ENCODE data around the gene CLASP1.

DNA sequence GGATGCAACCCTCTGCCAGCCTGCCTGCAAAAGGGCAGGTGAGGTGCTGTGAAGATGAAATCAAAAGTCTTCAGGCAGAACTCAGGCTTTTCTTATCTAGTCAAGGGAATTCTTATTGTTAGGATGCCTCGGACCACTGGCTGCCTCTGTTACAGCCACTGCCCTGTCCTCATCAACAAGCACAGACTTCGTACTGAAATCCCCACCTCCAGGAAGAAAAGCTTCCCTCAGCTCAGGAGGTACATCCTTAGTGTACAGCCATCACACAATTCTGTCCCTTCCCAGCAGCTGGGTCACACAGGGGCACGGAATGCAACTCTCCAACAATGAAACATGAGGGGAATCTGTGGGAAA lies 128.6 kb downstream of the CLASP1 start:
- TF ChIP-seq, protein P1, sequence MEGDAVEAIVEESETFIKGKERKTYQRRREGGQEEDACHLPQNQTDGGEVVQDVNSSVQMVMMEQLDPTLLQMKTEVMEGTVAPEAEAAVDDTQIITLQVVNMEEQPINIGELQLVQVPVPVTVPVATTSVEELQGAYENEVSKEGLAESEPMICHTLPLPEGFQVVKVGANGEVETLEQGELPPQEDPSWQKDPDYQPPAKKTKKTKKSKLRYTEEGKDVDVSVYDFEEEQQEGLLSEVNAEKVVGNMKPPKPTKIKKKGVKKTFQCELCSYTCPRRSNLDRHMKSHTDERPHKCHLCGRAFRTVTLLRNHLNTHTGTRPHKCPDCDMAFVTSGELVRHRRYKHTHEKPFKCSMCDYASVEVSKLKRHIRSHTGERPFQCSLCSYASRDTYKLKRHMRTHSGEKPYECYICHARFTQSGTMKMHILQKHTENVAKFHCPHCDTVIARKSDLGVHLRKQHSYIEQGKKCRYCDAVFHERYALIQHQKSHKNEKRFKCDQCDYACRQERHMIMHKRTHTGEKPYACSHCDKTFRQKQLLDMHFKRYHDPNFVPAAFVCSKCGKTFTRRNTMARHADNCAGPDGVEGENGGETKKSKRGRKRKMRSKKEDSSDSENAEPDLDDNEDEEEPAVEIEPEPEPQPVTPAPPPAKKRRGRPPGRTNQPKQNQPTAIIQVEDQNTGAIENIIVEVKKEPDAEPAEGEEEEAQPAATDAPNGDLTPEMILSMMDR (IDR thresholded peaks at IDR 0.05) = no peak
- TF ChIP-seq EZH2phosphoT487 (IDR thresholded peaks at IDR 0.05) (no peak), EZH2 (IDR thresholded peaks at IDR 0.05) (no peak)
